Keratinocyte (primary cell): Measurements from ENCODE around the gene NRP2. TPM values are rescaled to one million over a fixed set of nuclear protein-coding genes. Genes with fewer than 3 reads are reported as not detected.

Experiments used
- DNase-seq: peaks from one replicate; pipeline ENCODE4 v3.0.0-alpha.2; 2011; ENCODE audit warnings: low read depth, missing footprints, low spot score
- FAIRE-seq: peaks from 2 replicates; lab custom pipeline; 2011; peaks lifted over from hg19 to GRCh38; lab: Jason Lieb, UNC
- H2AFZ ChIP-seq: 2 replicates; pipeline ENCODE4 v1.6.0; 2012; ENCODE audit warnings: low read length, control low read depth, inconsistent platforms; ENCODE audit not compliant: control insufficient read depth
- H3K27ac ChIP-seq: 2 replicates; pipeline ENCODE4 v1.5.1; 2011; ENCODE audit warnings: low read length; ENCODE audit not compliant: control insufficient read depth, insufficient read depth
- H3K27me3 ChIP-seq: 3 replicates; pipeline ENCODE4 v1.6.0; 2011; ENCODE audit warnings: low read length; ENCODE audit not compliant: control insufficient read depth, insufficient read depth; ENCODE audit errors: extremely low read depth
- H3K36me3 ChIP-seq, 2 experiments: 2 replicates in 1 of 2; 3 replicates in 1 of 2; pipeline ENCODE4 v1.5.1; 2011; ENCODE audit warnings: low read length in 2 of 2, mild to moderate bottlenecking in 1 of 2; ENCODE audit not compliant: control insufficient read depth in 2 of 2, insufficient read depth in 2 of 2; ENCODE audit errors: extremely low read depth in 1 of 2
- H3K4me1 ChIP-seq: 3 replicates; pipeline ENCODE4 v1.5.1; 2011; ENCODE audit warnings: low read length; ENCODE audit not compliant: control insufficient read depth, insufficient read depth; ENCODE audit errors: extremely low read depth
- H3K4me2 ChIP-seq: 3 replicates; pipeline ENCODE4 v1.6.0; 2011; ENCODE audit warnings: low read depth, low read length; ENCODE audit not compliant: control insufficient read depth, insufficient read depth; ENCODE audit errors: extremely low read depth
- H3K4me3 ChIP-seq, 3 experiments: fragments of 200-600 bp in 1 of 3; sonication (generic) in 1 of 3; 2 replicates in 2 of 3; 3 replicates in 1 of 3; pipeline ENCODE4 v1.5.1; 2011 to 2016; ENCODE audit warnings: low read length in 3 of 3, mild to moderate bottlenecking in 3 of 3, control low read depth in 2 of 3, inconsistent platforms in 1 of 3, low read depth in 1 of 3, mixed read lengths in 1 of 3, mixed run types in 1 of 3, moderate library complexity in 1 of 3; ENCODE audit not compliant: control insufficient read depth in 2 of 3, insufficient read depth in 2 of 3; ENCODE audit errors: extremely low read depth in 1 of 3
- H3K79me2 ChIP-seq: 2 replicates; pipeline ENCODE4 v1.6.0; 2012; ENCODE audit warnings: low read length; ENCODE audit not compliant: control insufficient read depth, insufficient read depth
- H3K9ac ChIP-seq: 3 replicates; pipeline ENCODE4 v1.6.0; 2011; ENCODE audit warnings: low read length; ENCODE audit not compliant: control insufficient read depth, insufficient read depth; ENCODE audit errors: extremely low read depth
- H3K9me1 ChIP-seq: 3 replicates; pipeline ENCODE4 v1.6.0; 2011; ENCODE audit warnings: low read length; ENCODE audit not compliant: control insufficient read depth, insufficient read depth; ENCODE audit errors: extremely low read depth
- H3K9me3 ChIP-seq: 2 replicates; pipeline ENCODE4 v1.5.1; 2012; ENCODE audit warnings: low read depth, low read length; ENCODE audit not compliant: control insufficient read depth
- H4K20me1 ChIP-seq: 3 replicates; pipeline ENCODE4 v1.6.0; 2011; ENCODE audit warnings: low read length; ENCODE audit not compliant: control insufficient read depth, insufficient read depth; ENCODE audit errors: extremely low read depth
- CTCF ChIP-seq, 3 experiments: IDR thresholded peaks in 1 of 3; conservative IDR thresholded peaks in 1 of 3; optimal IDR thresholded peaks in 1 of 3; 2 replicates in 2 of 3; 3 replicates in 1 of 3; pipeline versions ENCODE3 to v1.5.1; 2011; ENCODE audit warnings: low read length in 3 of 3, mild to moderate bottlenecking in 3 of 3, moderate library complexity in 2 of 3, control low read depth in 1 of 3, inconsistent platforms in 1 of 3; ENCODE audit not compliant: insufficient read depth in 2 of 3; ENCODE audit errors: extremely low read depth in 1 of 3
- EZH2 ChIP-seq: IDR thresholded peaks from one replicate; pipeline ENCODE4 v1.6.1; 2012; ENCODE audit warnings: inconsistent platforms, mild to moderate bottlenecking, low read length, moderate library complexity
- dilution Hi-C: fragments of 300-500 bp; cut with MboI; formaldehyde crosslinking; loops from one replicate; pipeline ENCODE4 v1.7.0; 2020; ENCODE audit warnings: low sequenced_read_pairs; ENCODE audit not compliant: extremely low pct_ligation_motif_present
- polyA plus RNA-seq, 5 experiments: library from polyadenylated mRNA; depleted of rRNA in 3 of 5; stranded (reverse) in 3 of 5; stranded (forward) in 1 of 5; unstranded in 1 of 5; fragments of >200 nt; gene quantifications; 1 replicate in 1 of 5; 2 replicates in 3 of 5; 3 replicates in 1 of 5; pipeline versions ENCODE4 v1.2.1 to v1.2.3, GENCODE V29; 2011 to 2012; ENCODE audit warnings: missing spikeins in 2 of 5, low read depth in 1 of 5, low replicate concordance in 1 of 5

Gene NRP2
- polyA plus RNA-seq, 1 donor (not counting 4 experiments of a cell fraction or from before 2014, with no cell fraction given): 20.6 TPM

GRCh38 chr2:205699515-205700289 is 17.4 kb downstream of the NRP2 start:
- no peaks in the 10 kb centered on the region for H3K27me3 ChIP-seq
- H2AFZ ChIP-seq: no peak overlapping the region
- H3K4me1 ChIP-seq: peaks cover 26% of the 10 kb centered on the region
- H3K79me2 ChIP-seq: peaks cover 31% of the 10 kb centered on the region
- no peaks in the 10 kb centered on the region for H3K9me3 ChIP-seq
- no peak overlapping the region for H3K9ac ChIP-seq
- no peak overlapping the region for H3K27ac ChIP-seq
- dilution Hi-C loops: no loop called here
- TF ChIP-seq CTCF (optimal IDR thresholded peaks at IDR 0.05 in 1 of 3, IDR thresholded peaks at IDR 0.05 in 1 of 3, conservative IDR thresholded peaks at IDR 0.05 in 1 of 3; ENCODE audit: extremely low read depth in 1 of 3, insufficient read depth in 2 of 3, low read length in 3 of 3): no peak
- H3K4me3 ChIP-seq: no peak overlapping the region
- no peak for FAIRE-seq
- H3K9me1 ChIP-seq: no peaks in the 10 kb centered on the region
- no peak for DNase-seq
- H3K4me2 ChIP-seq: no peak overlapping the region
- no peaks in the 10 kb centered on the region for H4K20me1 ChIP-seq
- H3K36me3 ChIP-seq: peaks cover 2 to 11% of the 10 kb centered on the region in 2 experiments

- no peak overlapping the region for H3K4me3 ChIP-seq
Observed at GRCh38 chr2:205700331-205701132, 18.2 kb downstream of the NRP2 start.

More at GRCh38 chr2:205700331-205701132, 18.2 kb downstream of the NRP2 start:
- no peaks in the 10 kb centered on the region for H3K9me1 ChIP-seq
- peaks cover 26% of the 10 kb centered on the region for H3K4me1 ChIP-seq
- H3K79me2 ChIP-seq: peaks cover 28% of the 10 kb centered on the region
- DNase-seq (no peak), FAIRE-seq (peak; percentile 89)
- no peaks in the 10 kb centered on the region for H3K27me3 ChIP-seq
- H3K36me3 ChIP-seq: peaks cover 2 to 11% of the 10 kb centered on the region in 2 experiments
- no peaks in the 10 kb centered on the region for H3K9me3 ChIP-seq
- H3K9ac ChIP-seq: no peak overlapping the region
- TF ChIP-seq CTCF (optimal IDR thresholded peaks at IDR 0.05 in 1 of 3, IDR thresholded peaks at IDR 0.05 in 1 of 3, conservative IDR thresholded peaks at IDR 0.05 in 1 of 3; ENCODE audit: extremely low read depth in 1 of 3, insufficient read depth in 2 of 3, low read length in 3 of 3): no peak
- TF ChIP-seq EZH2: no peak
- H4K20me1 ChIP-seq: no peaks in the 10 kb centered on the region
- peak overlapping the region; percentile 54 for H3K27ac ChIP-seq
- dilution Hi-C loops: no loop called here
- no peak overlapping the region for H3K4me2 ChIP-seq
- no peak overlapping the region for H2AFZ ChIP-seq
